Peyer's patch (tissue), 4 donors: ENCODE results near the gene KSR2. TPM values are rescaled to one million over a fixed set of nuclear protein-coding genes. Genes with fewer than 3 reads are reported as not detected.

Experiments
- DNase-seq, 3 donors: peaks; one replicate each; pipeline ENCODE4 v3.0.0-alpha.2; 2017 to 2019
- H3K27ac ChIP-seq, 4 donors: fragments of 200-600 bp; sonication (generic); one replicate each; pipeline ENCODE4 v1.5.1; 2016 to 2019
- H3K27me3 ChIP-seq, 2 donors: fragments of 200-600 bp; sonication (generic); one replicate each; pipeline ENCODE4 v1.5.1; 2019
- H3K36me3 ChIP-seq, 3 donors: fragments of 200-600 bp; sonication (generic); one replicate each; pipeline ENCODE4 v1.5.1; 2016 to 2019
- H3K4me1 ChIP-seq, 4 donors: fragments of 200-600 bp; sonication (generic); one replicate each; pipeline ENCODE4 v1.5.1; 2016 to 2019
- H3K4me3 ChIP-seq, 4 donors: fragments of 200-600 bp; sonication (generic); 1 replicate in 3 of 4; 2 replicates in 1 of 4; pipeline ENCODE4 v1.5.1; 2016 to 2019; ENCODE audit warnings: mild to moderate bottlenecking in 1 of 4
- H3K9me3 ChIP-seq, 4 donors: fragments of 200-600 bp; sonication (generic); one replicate each; pipeline ENCODE4 v1.5.1; 2016 to 2019; ENCODE audit warnings: mild to moderate bottlenecking in 1 of 4
- CTCF ChIP-seq, 6 experiments: fragments of 450-650 bp in 4 of 6; fragments of 200-600 bp in 2 of 6; sonication (generic) in 1 of 6; IDR thresholded peaks; one replicate each; pipeline ENCODE4 v1.5.1; 2017 to 2019; ENCODE audit warnings: antibody characterized with exemption in 6 of 6, mild to moderate bottlenecking in 3 of 6, moderate library complexity in 1 of 6
- POLR2A ChIP-seq, 2 donors: fragments of 450-650 bp; IDR thresholded peaks; one replicate each; pipeline ENCODE4 v1.5.1; 2017; ENCODE audit warnings: antibody characterized with exemption in 2 of 2, mild to moderate bottlenecking in 2 of 2, moderate library complexity in 2 of 2
- total RNA-seq, 4 donors: library from RNA; depleted of rRNA; stranded (reverse); fragments of >200 nt; gene quantifications; one replicate each; pipeline ENCODE4 v1.1.0, GENCODE V29; 2016

Gene KSR2
- total RNA-seq, 4 donors from 2014 or later: 0.27 to 0.53 (median 0.28) TPM; not detected in 1

- Histone ChIP-seq H3K27me3 (no peaks in the 10 kb centered on the region), H3K27ac (no peak overlapping the region), H3K4me3 (no peak overlapping the region), H3K4me1 (no peaks in the 10 kb centered on the region), H3K36me3 (no peaks in the 10 kb centered on the region), H3K9me3 (no peaks in the 10 kb centered on the region)
- TF ChIP-seq POLR2A (IDR thresholded peaks at IDR 0.05) (no peak), CTCF (IDR thresholded peaks at IDR 0.05) (no peak)
- no peak for DNase-seq
Measured at GRCh38 chr12:117661471-117661870, 307.3 kb downstream of the KSR2 start.

- DNase-seq: no peak
- Histone ChIP-seq H3K27me3 (no peaks in the 10 kb centered on the region), H3K36me3 (no peaks in the 10 kb centered on the region), H3K9me3 (no peaks in the 10 kb centered on the region), H3K4me3 (no peak overlapping the region), H3K27ac (no peak overlapping the region), H3K4me1 (no peaks in the 10 kb centered on the region)
- TF ChIP-seq POLR2A (IDR thresholded peaks at IDR 0.05) (no peak), CTCF (IDR thresholded peaks at IDR 0.05) (no peak)
Measured at GRCh38 chr12:117660896-117661295, 307.9 kb downstream of the KSR2 start.

GRCh38 chr12:117658226-117658625 lies 310.6 kb downstream of the KSR2 start:
- Histone ChIP-seq H3K36me3 (no peaks in the 10 kb centered on the region), H3K4me1 (no peaks in the 10 kb centered on the region), H3K27me3 (no peaks in the 10 kb centered on the region), H3K27ac (no peak overlapping the region), H3K4me3 (no peak overlapping the region), H3K9me3 (no peaks in the 10 kb centered on the region)
- DNase-seq: no peak
- no peak for TF ChIP-seq CTCF (IDR thresholded peaks at IDR 0.05)
- no peak for TF ChIP-seq POLR2A (IDR thresholded peaks at IDR 0.05)

GRCh38 chr12:117649796-117650195 lies 319.0 kb downstream of the KSR2 start:
- Histone ChIP-seq H3K27ac (no peak overlapping the region), H3K4me3 (no peak overlapping the region), H3K36me3 (no peaks in the 10 kb centered on the region), H3K9me3 (no peaks in the 10 kb centered on the region), H3K4me1 (no peaks in the 10 kb centered on the region), H3K27me3 (no peaks in the 10 kb centered on the region)
- no peak for DNase-seq
- TF ChIP-seq CTCF (IDR thresholded peaks at IDR 0.05) (no peak), POLR2A (IDR thresholded peaks at IDR 0.05) (no peak)

GRCh38 chr12:117646520-117646919 lies 322.3 kb downstream of the KSR2 start:
- no peak overlapping the region for H3K4me3 ChIP-seq
- H3K27ac ChIP-seq: no peak overlapping the region
- DNase-seq: no peak

More at GRCh38 chr12:117646520-117646919, 322.3 kb downstream of the KSR2 start:
- TF ChIP-seq CTCF (IDR thresholded peaks at IDR 0.05): no peak
- TF ChIP-seq POLR2A (IDR thresholded peaks at IDR 0.05): no peak
- Histone ChIP-seq H3K4me1 (no peaks in the 10 kb centered on the region), H3K36me3 (no peaks in the 10 kb centered on the region), H3K27me3 (no peaks in the 10 kb centered on the region), H3K9me3 (no peaks in the 10 kb centered on the region)
